EL (cell line): Measurements from ENCODE around the gene DSG4.

ENCODE experiments used
- DNase-seq: peaks from one replicate; pipeline ENCODE4 v3.0.0-alpha.2; 2016

The DSG4 gene

GRCh38 chr18:31447530-31448191, 71.1 kb downstream of the DSG4 start, which contains the start of gene DSG3:
TSS of gene DSG3 (plus strand) at chr18:31447741. CDS start at chr18:31447878, 137 bp downstream.
- no peak for DNase-seq

- DNase-seq, result no peak
Measured at GRCh38 chr18:31450409-31450808, 73.8 kb downstream of the DSG4 start.

GRCh38 chr18:31451625-31452024, 75.0 kb downstream of the DSG4 start:
- no peak for DNase-seq

GRCh38 chr18:31454066-31454708, 77.6 kb downstream of the DSG4 start:
- no peak for DNase-seq
